Hematopoietic multipotent progenitor cell treated with erythropoietin and hydrocortisone succinate and interleukin-3 and kit ligand, for 17 days (in vitro differentiated cells): ENCODE data around the gene LMBR1.
A peak's percentile ranks its signal among the peaks of the same experiment; 100 is the strongest.
"Not testable (repeated sequence)": the region's sequence is repeated elsewhere in the genome, so short reads cannot be mapped to it uniquely, and the experiment has no call there.

Experiments
- DNase-seq: peaks from one replicate; pipeline ENCODE4 v3.0.0-alpha.2; 2015; ENCODE audit warnings: low spot score

Gene LMBR1

GRCh38 chr7:156892821-156893706 is at the start of gene LMBR1:
TSS of gene LMBR1 (minus strand) at chr7:156893183. CDS start at chr7:156892993, 190 bp downstream.
- DNase-seq, result peak; percentile 94

- no peak for DNase-seq
These were observed 49.7 kb upstream of the LMBR1 start for GRCh38 chr7:156942708-156943090.

GRCh38 chr7:156941393-156942182 is 48.6 kb upstream of the LMBR1 start:
- DNase-seq, result no peak

- DNase-seq, result no peak
These were observed 47.6 kb upstream of the LMBR1 start for GRCh38 chr7:156940421-156941122.

- DNase-seq, result not testable (repeated sequence)
These were observed 43.8 kb upstream of the LMBR1 start for GRCh38 chr7:156936766-156937165.

GRCh38 chr7:156935250-156935649 is 42.3 kb upstream of the LMBR1 start:
- DNase-seq, result no peak

- DNase-seq, result no peak
These were observed 39.0 kb upstream of the LMBR1 start for GRCh38 chr7:156932006-156932405.

- no peak for DNase-seq
These were observed 37.0 kb upstream of the LMBR1 start for GRCh38 chr7:156929789-156930539.

- no peak for DNase-seq
These were observed 35.4 kb upstream of the LMBR1 start for GRCh38 chr7:156928406-156928747.

GRCh38 chr7:156927571-156928405 is 34.8 kb upstream of the LMBR1 start:
- DNase-seq, result no peak

- DNase-seq, result not testable (repeated sequence)
These were observed 32.8 kb upstream of the LMBR1 start for GRCh38 chr7:156925821-156926220.

- DNase-seq, result not testable (repeated sequence)
These were observed 29.3 kb upstream of the LMBR1 start for GRCh38 chr7:156922304-156922703.

- not testable (repeated sequence) for DNase-seq
These were observed 27.7 kb upstream of the LMBR1 start for GRCh38 chr7:156920487-156921373.

GRCh38 chr7:156920076-156920475 is 27.1 kb upstream of the LMBR1 start:
- no peak for DNase-seq

- DNase-seq, result no peak
These were observed 26.2 kb upstream of the LMBR1 start for GRCh38 chr7:156919132-156919713.

GRCh38 chr7:156918635-156919034 is 25.7 kb upstream of the LMBR1 start:
- no peak for DNase-seq

GRCh38 chr7:156909574-156910252 is 16.7 kb upstream of the LMBR1 start:
- not testable (repeated sequence) for DNase-seq

- no peak for DNase-seq
These were observed 14.7 kb upstream of the LMBR1 start for GRCh38 chr7:156907656-156908055.

GRCh38 chr7:156906200-156906649 is 13.2 kb upstream of the LMBR1 start:
- no peak for DNase-seq
